Fibroblast of lung (primary cell): ENCODE results near the gene STK36. TPM values are rescaled to one million over a fixed set of nuclear protein-coding genes. Genes with fewer than 3 reads are reported as not detected.
A peak's percentile ranks its signal among the peaks of the same experiment; 100 is the strongest.

Source experiments
- DNase-seq, 2 donors: peaks; one replicate each; pipeline versions ENCODE4 v3.0.0 to v3.0.0-alpha.2; 2010; ENCODE audit warnings: low read depth in 2 of 2
- H2AFZ ChIP-seq: 2 replicates; pipeline ENCODE4 v1.5.1; 2012; ENCODE audit warnings: low read length, control low read depth, inconsistent platforms
- H3K27ac ChIP-seq: 2 replicates; pipeline ENCODE4 v1.5.1; 2011; ENCODE audit warnings: low read length, control low read depth; ENCODE audit not compliant: insufficient read depth
- H3K27me3 ChIP-seq: 2 replicates; pipeline ENCODE4 v1.5.1; 2011; ENCODE audit warnings: mild to moderate bottlenecking, low read length; ENCODE audit not compliant: control insufficient read depth, insufficient read depth
- H3K36me3 ChIP-seq: 2 replicates; pipeline ENCODE4 v1.5.1; 2011; ENCODE audit warnings: low read length; ENCODE audit not compliant: control insufficient read depth, insufficient read depth
- H3K4me1 ChIP-seq: 2 replicates; pipeline ENCODE4 v1.5.1; 2011; ENCODE audit warnings: low read length; ENCODE audit not compliant: control insufficient read depth, insufficient read depth; ENCODE audit errors: extremely low read depth
- H3K4me2 ChIP-seq: 2 replicates; pipeline ENCODE4 v1.5.1; 2011; ENCODE audit warnings: low read length, control low read depth; ENCODE audit not compliant: insufficient read depth; ENCODE audit errors: extremely low read depth
- H3K4me3 ChIP-seq, 4 experiments: fragments of 200-600 bp in 1 of 4; sonication (generic) in 1 of 4; replicated peaks in 1 of 4; 2 replicates each; pipeline ENCODE4 v1.5.1; 2011 to 2016; ENCODE audit warnings: low read length in 4 of 4, low read depth in 3 of 4, mild to moderate bottlenecking in 3 of 4, control low read depth in 2 of 4, inconsistent platforms in 1 of 4, mixed read lengths in 1 of 4; ENCODE audit not compliant: insufficient read depth in 1 of 4; ENCODE audit errors: control extremely low read depth in 1 of 4
- H3K79me2 ChIP-seq: 2 replicates; pipeline ENCODE4 v1.5.1; 2012; ENCODE audit warnings: mild to moderate bottlenecking, low read length, inconsistent platforms; ENCODE audit not compliant: control insufficient read depth, insufficient read depth
- H3K9ac ChIP-seq: 2 replicates; pipeline ENCODE4 v1.5.1; 2011; ENCODE audit warnings: mild to moderate bottlenecking, low read length, control low read depth; ENCODE audit not compliant: insufficient read depth
- H3K9me3 ChIP-seq: 2 replicates; pipeline ENCODE4 v1.5.1; 2012; ENCODE audit warnings: low read depth, low read length; ENCODE audit not compliant: control insufficient read depth, insufficient read depth
- H4K20me1 ChIP-seq: 2 replicates; pipeline ENCODE4 v1.5.1; 2011; ENCODE audit warnings: low read length; ENCODE audit not compliant: control insufficient read depth, insufficient read depth; ENCODE audit errors: extremely low read depth
- EZH2 ChIP-seq: IDR thresholded peaks from 2 replicates; pipeline ENCODE4 v1.5.1; 2012; ENCODE audit warnings: low read length, control low read depth, mild to moderate bottlenecking; ENCODE audit errors: missing control alignments
- polyA plus RNA-seq, 2 donors: library from polyadenylated mRNA; depleted of rRNA in 1 of 2; stranded (reverse) in 1 of 2; unstranded in 1 of 2; fragments of >200 nt; gene quantifications; 2 replicates each; pipeline ENCODE4 v1.2.1, GENCODE V29; 2011 to 2012; ENCODE audit warnings: missing spikeins in 1 of 2
- total RNA-seq: library from RNA; depleted of rRNA; stranded (reverse); fragments of >200 nt; gene quantifications from 2 replicates; pipeline ENCODE4 v1.2.1, GENCODE V29; 2014
- TF ChIP-seq, protein P1 (sequence below), 2 donors: IDR thresholded peaks in 1 of 2; conservative IDR thresholded peaks in 1 of 2; 1 replicate in 1 of 2; 2 replicates in 1 of 2; pipeline ENCODE4 v1.5.1; 2011 to 2012; ENCODE audit warnings: low read length in 2 of 2, control low read depth in 1 of 2, inconsistent platforms in 1 of 2, low read depth in 1 of 2, mild to moderate bottlenecking in 1 of 2

The STK36 gene
- total and polyA plus RNA-seq, 2 donors (not counting 1 experiment from before 2014, with no cell fraction given) = 21.4 to 36.0 TPM

DNA sequence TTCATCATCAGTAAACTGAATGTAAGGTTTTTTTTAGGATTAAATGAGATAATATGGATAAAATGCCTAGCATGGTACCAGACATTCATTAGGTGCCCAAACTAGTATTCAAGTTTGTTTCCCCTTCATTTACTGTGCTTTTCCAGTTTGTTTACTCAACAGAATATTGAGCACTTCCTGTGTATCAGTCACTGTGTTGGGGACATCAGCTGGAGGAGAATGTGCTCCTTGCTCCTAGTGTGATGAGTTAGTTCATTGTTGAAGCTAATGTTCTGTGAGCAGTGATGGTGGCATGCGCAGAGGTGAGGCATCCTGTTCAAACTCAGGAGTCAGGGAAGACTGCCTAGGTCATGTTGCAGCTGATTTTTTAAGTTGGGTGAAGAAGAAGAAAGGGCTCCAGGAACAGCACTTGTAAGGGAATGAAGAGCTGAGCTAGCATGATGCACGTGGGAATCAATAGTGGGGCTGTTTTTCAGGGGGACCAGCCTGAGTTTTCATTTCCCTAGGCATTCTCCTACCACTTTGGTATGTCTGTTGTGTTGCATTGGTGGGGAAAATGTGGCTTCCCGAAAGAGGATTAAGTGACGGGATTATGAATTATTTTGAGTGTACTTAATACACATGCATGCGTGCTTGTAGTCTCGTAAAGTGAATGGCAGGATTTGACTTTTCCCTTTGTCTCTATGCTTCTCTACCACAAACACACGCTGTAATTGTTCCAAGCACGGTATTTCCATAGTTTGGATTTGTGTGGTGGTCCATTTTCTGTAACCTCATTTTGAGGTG is 62.5 kb downstream of the STK36 start:
- H4K20me1 ChIP-seq = no peaks in the 10 kb centered on the region
- H3K4me1 ChIP-seq = peaks cover 24% of the 10 kb centered on the region
- peaks cover 7% of the 10 kb centered on the region for H3K36me3 ChIP-seq
- no peak for DNase-seq
- TF ChIP-seq, protein P1, sequence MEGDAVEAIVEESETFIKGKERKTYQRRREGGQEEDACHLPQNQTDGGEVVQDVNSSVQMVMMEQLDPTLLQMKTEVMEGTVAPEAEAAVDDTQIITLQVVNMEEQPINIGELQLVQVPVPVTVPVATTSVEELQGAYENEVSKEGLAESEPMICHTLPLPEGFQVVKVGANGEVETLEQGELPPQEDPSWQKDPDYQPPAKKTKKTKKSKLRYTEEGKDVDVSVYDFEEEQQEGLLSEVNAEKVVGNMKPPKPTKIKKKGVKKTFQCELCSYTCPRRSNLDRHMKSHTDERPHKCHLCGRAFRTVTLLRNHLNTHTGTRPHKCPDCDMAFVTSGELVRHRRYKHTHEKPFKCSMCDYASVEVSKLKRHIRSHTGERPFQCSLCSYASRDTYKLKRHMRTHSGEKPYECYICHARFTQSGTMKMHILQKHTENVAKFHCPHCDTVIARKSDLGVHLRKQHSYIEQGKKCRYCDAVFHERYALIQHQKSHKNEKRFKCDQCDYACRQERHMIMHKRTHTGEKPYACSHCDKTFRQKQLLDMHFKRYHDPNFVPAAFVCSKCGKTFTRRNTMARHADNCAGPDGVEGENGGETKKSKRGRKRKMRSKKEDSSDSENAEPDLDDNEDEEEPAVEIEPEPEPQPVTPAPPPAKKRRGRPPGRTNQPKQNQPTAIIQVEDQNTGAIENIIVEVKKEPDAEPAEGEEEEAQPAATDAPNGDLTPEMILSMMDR (conservative IDR thresholded peaks at IDR 0.05 in 1 of 2, IDR thresholded peaks at IDR 0.05 in 1 of 2; ENCODE audit: low read depth in 1 of 2, low read length in 2 of 2) = no peak
- TF ChIP-seq EZH2 = no peak
- no peaks in the 10 kb centered on the region for H3K27me3 ChIP-seq
- H3K4me2 ChIP-seq = no peak overlapping the region
- no peaks in the 10 kb centered on the region for H3K9me3 ChIP-seq
- no peak overlapping the region for H2AFZ ChIP-seq
- peaks cover 23% of the 10 kb centered on the region for H3K79me2 ChIP-seq
- peak overlapping the region; percentile 53 for H3K27ac ChIP-seq
- H3K9ac ChIP-seq = no peak overlapping the region
- H3K4me3 ChIP-seq = no peak overlapping the region

DNA sequence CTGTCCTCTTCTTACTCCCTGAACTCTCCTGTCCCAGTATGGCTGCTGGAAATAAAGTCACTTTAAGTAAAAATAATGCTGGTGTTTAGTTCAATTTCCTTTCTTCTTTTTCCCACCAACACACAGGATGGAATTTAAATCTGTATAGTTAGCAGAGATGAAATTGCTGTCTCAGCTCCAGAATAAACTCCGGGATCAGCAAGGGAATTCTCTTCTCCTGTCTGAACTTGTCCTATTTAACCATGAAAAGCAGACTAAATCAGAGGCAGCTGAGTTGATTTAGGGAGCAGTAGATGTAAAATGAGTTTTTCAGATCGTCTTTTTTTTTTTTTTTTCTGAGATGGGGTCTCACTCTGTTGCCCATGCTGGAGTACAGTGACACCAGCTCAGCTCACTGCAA is 64.6 kb downstream of the STK36 start:
- Histone ChIP-seq H3K4me3 (no peak overlapping the region), H3K27me3 (no peaks in the 10 kb centered on the region), H3K27ac (no peak overlapping the region), H3K36me3 (peaks cover 7% of the 10 kb centered on the region), H3K4me2 (no peak overlapping the region), H3K9me3 (no peaks in the 10 kb centered on the region), H3K9ac (no peak overlapping the region), H3K4me1 (peaks cover 24% of the 10 kb centered on the region), H4K20me1 (no peaks in the 10 kb centered on the region), H3K79me2 (peaks cover 23% of the 10 kb centered on the region), H2AFZ (no peak overlapping the region)
- DNase-seq = no peak
- TF ChIP-seq, protein P1 (conservative IDR thresholded peaks at IDR 0.05 in 1 of 2, IDR thresholded peaks at IDR 0.05 in 1 of 2; ENCODE audit: low read depth in 1 of 2, low read length in 2 of 2) = no peak
- no peak for TF ChIP-seq EZH2

DNA sequence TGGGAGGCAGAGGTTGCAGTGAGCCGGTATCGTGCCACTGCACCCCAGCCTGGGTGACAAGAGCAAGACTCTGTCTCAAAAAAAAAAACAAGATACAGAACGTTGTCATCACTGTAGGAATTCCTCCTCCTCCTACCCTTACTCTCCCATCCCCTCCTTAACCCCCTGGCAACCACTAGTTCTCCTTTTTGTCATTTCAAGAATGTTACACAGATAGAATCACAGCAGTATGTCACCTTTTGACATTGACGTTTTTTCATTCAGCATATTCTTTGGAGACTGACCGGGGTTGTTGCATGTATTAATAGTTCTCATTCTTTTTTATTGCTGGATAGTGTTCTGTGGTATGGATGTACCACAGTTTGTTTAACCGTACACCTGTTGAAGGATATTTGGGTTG is 71.2 kb downstream of the STK36 start:
- DNase-seq = no peak
- Histone ChIP-seq H3K9ac (no peak overlapping the region), H3K36me3 (peaks cover 12% of the 10 kb centered on the region)

More for the DNA sequence above, 71.2 kb downstream of the STK36 start:
- Histone ChIP-seq H3K9me3 (no peaks in the 10 kb centered on the region), H2AFZ (no peak overlapping the region), H4K20me1 (no peaks in the 10 kb centered on the region), H3K27me3 (no peaks in the 10 kb centered on the region), H3K79me2 (no peaks in the 10 kb centered on the region), H3K4me1 (no peaks in the 10 kb centered on the region), H3K4me3 (no peak overlapping the region), H3K27ac (no peak overlapping the region), H3K4me2 (no peak overlapping the region)
- TF ChIP-seq, protein P1 (conservative IDR thresholded peaks at IDR 0.05 in 1 of 2, IDR thresholded peaks at IDR 0.05 in 1 of 2; ENCODE audit: low read depth in 1 of 2, low read length in 2 of 2) = no peak
- TF ChIP-seq EZH2 = no peak
